Measurements from ENCODE around the gene ECI1. TPM values are rescaled to one million over a fixed set of nuclear protein-coding genes. Genes with fewer than 3 reads are reported as not detected.

ECI1 gene
- polyA plus RNA-seq, 1 experiment, result 63.9 TPM

DNA sequence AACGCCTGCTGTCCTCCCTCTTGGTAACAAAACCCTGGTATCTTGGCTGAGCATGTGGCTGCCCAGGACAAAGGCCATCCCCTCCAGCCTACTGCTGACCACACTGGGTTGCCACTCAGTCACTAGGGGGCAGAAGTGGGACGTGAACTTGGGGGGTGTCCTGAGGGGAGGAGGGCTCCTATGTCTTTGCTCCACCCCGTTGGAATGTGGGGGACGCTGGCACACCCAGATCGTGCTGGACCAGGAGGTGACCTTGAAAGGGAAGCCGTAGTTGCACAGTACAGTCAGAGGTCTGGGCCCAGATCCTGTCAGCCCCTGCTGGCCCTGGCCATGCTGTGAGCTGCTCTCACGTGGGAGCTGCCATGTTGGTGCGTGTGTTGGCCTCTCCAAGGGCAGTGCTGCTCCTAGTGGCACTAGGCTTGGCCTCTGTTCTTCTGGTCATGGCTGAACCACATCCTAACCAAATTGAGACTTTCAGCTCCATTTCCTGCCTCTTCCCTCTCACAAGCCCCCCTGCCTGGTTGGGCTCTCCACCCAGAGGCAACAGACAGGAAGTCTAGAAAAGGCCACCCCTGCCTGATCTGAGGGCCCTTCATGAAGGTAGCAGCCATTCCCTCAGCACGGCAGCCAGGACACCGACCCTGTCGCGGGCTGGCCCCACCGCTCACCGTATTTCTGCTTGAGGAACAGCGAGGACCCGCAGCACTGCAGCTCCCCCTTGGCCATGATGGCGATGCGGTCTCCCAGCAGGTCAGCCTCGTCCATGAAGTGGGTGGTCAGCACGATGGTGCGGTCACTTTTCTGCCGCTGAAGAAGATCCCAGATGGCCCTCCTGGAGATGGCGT lies 45.5 kb upstream of the ECI1 start:
- DNase-seq (ENCODE audit: low read depth), result no peak
- Histone ChIP-seq H3K4me3 (ENCODE audit: low read depth, low read length) (no peak overlapping the region), H3K27me3 (ENCODE audit: control insufficient read depth, insufficient read depth, low read length) (no peaks in the 10 kb centered on the region), H3K36me3 (ENCODE audit: control insufficient read depth, insufficient read depth, low read length) (no peaks in the 10 kb centered on the region)
- ChIA-PET POLR2A (interaction anchor here (0.5 kb wide), 1 partner anchor 138 kb away, joined by 9 read pairs; no protein-coding TSS in a partner anchor), CTCF (interaction anchor here (0.7 to 2.1 kb wide), 2 partner anchors 11 to 204 kb away, joined by 4 to 10 read pairs; no protein-coding TSS in a partner anchor)
- peak; percentile 52 for TF ChIP-seq CTCF (IDR thresholded peaks at IDR 0.05; ENCODE audit: insufficient read depth, low read depth, low read length)

- Histone ChIP-seq H3K4me3 (ENCODE audit: low read depth, low read length) (no peak overlapping the region), H3K36me3 (ENCODE audit: control insufficient read depth, insufficient read depth, low read length) (no peaks in the 10 kb centered on the region), H3K27me3 (ENCODE audit: control insufficient read depth, insufficient read depth, low read length) (no peaks in the 10 kb centered on the region)
- ChIA-PET CTCF (interaction anchor here (2.1 kb wide), 1 partner anchor 206 kb away, joined by 10 read pairs; no protein-coding TSS in a partner anchor), POLR2A (no interaction called here)
- DNase-seq (ENCODE audit: low read depth), result no peak
- TF ChIP-seq CTCF (IDR thresholded peaks at IDR 0.05; ENCODE audit: insufficient read depth, low read depth, low read length), result no peak
Observed at GRCh38 chr16:2295056-2295798, 43.8 kb upstream of the ECI1 start.

DNA sequence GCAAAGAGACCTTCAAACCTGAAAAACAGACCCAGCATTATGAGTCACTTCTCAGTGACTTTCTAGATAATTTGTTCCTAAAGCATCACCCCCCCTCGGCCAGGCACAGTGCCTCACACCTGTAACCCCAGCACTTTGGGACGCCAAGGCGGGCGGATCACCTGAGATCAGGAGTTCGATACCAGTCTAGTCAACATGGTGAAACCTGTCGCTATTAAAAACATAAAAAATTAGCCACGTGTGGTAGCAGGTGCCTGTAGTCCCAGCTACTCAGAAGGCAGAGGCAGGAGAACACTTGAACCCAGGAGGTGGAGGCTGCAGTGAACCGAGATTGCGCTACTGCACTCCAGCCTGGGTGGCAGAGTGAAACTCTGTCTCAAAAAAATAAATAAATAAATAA lies 40.8 kb upstream of the ECI1 start:
- CTCF ChIA-PET, result no interaction called here
- Histone ChIP-seq H3K27me3 (ENCODE audit: control insufficient read depth, insufficient read depth, low read length) (no peaks in the 10 kb centered on the region), H3K36me3 (ENCODE audit: control insufficient read depth, insufficient read depth, low read length) (no peaks in the 10 kb centered on the region), H3K4me3 (ENCODE audit: low read depth, low read length) (no peak overlapping the region)
- POLR2A ChIA-PET, result no interaction called here
- TF ChIP-seq CTCF (IDR thresholded peaks at IDR 0.05; ENCODE audit: insufficient read depth, low read depth, low read length), result no peak
- DNase-seq (ENCODE audit: low read depth), result no peak

- Histone ChIP-seq H3K36me3 (ENCODE audit: control insufficient read depth, insufficient read depth, low read length) (no peaks in the 10 kb centered on the region), H3K4me3 (ENCODE audit: low read depth, low read length) (no peak overlapping the region), H3K27me3 (ENCODE audit: control insufficient read depth, insufficient read depth, low read length) (no peaks in the 10 kb centered on the region)
- no peak for TF ChIP-seq CTCF (IDR thresholded peaks at IDR 0.05; ENCODE audit: insufficient read depth, low read depth, low read length)
- no peak for DNase-seq (ENCODE audit: low read depth)
- ChIA-PET CTCF (interaction anchor here (0.6 to 1.4 kb wide), 6 partner anchors 10 to 211 kb away, joined by 3 to 4 read pairs (median 3); partner anchors contain the start of gene ABCA3), POLR2A (no interaction called here)
Observed at GRCh38 chr16:2289282-2289681, 37.9 kb upstream of the ECI1 start.

- CTCF ChIA-PET, result interaction anchor here (0.9 to 1.4 kb wide), 4 partner anchors 9 to 52 kb away, joined by 3 to 4 read pairs (median 4); partner anchors contain the start of gene ABCA3
- Histone ChIP-seq H3K27me3 (ENCODE audit: control insufficient read depth, insufficient read depth, low read length) (no peaks in the 10 kb centered on the region), H3K4me3 (ENCODE audit: low read depth, low read length) (no peak overlapping the region), H3K36me3 (ENCODE audit: control insufficient read depth, insufficient read depth, low read length) (no peaks in the 10 kb centered on the region)
- POLR2A ChIA-PET, result interaction anchor here (0.5 kb wide), 1 partner anchor 415 kb away, joined by 19 read pairs; no protein-coding TSS in a partner anchor
- TF ChIP-seq CTCF (IDR thresholded peaks at IDR 0.05; ENCODE audit: insufficient read depth, low read depth, low read length), result no peak
- no peak for DNase-seq (ENCODE audit: low read depth)
Observed at GRCh38 chr16:2288726-2289125, 37.3 kb upstream of the ECI1 start.

All from BJ (cell line).